ENCODE results near the gene GNPTAB. TPM values are rescaled to one million over a fixed set of nuclear protein-coding genes. Genes with fewer than 3 reads are reported as not detected.

The GNPTAB gene
- polyA plus RNA-seq, 2 of the 4 experiments (the other 2 are of a cell fraction): 20.3 to 29.3 TPM

DNA sequence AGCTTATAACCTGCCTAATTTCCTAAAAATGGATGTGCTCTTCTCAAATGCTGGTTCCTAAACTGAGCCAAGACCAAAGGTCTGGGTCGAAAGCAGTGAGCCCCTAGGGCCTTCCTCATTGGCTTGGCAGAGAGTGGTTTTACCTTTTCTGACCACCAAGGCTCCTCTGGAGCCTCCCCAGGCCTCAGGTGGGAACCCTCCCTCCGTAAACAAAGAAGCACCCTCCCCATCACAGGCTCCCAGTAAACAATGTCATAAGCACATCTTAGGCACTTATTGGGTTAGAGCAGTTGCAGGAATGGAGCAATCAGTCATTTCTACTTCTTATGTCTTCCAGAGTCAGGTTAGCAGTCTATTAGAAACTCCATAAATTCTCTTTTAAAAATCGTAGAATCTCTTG lies 127.3 kb downstream of the GNPTAB start:
- DNase-seq (ENCODE audit: low read depth in 1 of 2, low spot score in 1 of 2): no peak
- Histone ChIP-seq H3K27ac (no peak overlapping the region), H3K4me2 (no peak overlapping the region), H3K4me3 (no peak overlapping the region), H3K4me1 (peaks cover 16% of the 10 kb centered on the region), H3K9me3 (no peaks in the 10 kb centered on the region)
- ChIA-PET POLR2A (no interaction called here), CTCF (interaction anchor here (1.7 kb wide), 1 partner anchor 56 kb away, joined by 5 read pairs; no protein-coding TSS in a partner anchor)
- WGBS (ENCODE audit: missing lambda C conversion rate): 87% methylated on average over 3 of the region's 3 CpGs
- TF ChIP-seq, protein P1, sequence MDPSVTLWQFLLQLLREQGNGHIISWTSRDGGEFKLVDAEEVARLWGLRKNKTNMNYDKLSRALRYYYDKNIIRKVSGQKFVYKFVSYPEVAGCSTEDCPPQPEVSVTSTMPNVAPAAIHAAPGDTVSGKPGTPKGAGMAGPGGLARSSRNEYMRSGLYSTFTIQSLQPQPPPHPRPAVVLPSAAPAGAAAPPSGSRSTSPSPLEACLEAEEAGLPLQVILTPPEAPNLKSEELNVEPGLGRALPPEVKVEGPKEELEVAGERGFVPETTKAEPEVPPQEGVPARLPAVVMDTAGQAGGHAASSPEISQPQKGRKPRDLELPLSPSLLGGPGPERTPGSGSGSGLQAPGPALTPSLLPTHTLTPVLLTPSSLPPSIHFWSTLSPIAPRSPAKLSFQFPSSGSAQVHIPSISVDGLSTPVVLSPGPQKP (IDR thresholded peaks at IDR 0.05; ENCODE audit: low read depth, low read length): no peak
- TF ChIP-seq, protein P2, sequence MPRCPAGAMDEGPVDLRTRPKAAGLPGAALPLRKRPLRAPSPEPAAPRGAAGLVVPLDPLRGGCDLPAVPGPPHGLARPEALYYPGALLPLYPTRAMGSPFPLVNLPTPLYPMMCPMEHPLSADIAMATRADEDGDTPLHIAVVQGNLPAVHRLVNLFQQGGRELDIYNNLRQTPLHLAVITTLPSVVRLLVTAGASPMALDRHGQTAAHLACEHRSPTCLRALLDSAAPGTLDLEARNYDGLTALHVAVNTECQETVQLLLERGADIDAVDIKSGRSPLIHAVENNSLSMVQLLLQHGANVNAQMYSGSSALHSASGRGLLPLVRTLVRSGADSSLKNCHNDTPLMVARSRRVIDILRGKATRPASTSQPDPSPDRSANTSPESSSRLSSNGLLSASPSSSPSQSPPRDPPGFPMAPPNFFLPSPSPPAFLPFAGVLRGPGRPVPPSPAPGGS (IDR thresholded peaks at IDR 0.05): no peak
- no peak for TF ChIP-seq BHLHE40 (IDR thresholded peaks at IDR 0.05; ENCODE audit: low read depth, low read length)
- no peak for TF ChIP-seq CHD4 (IDR thresholded peaks at IDR 0.05; ENCODE audit: borderline replicate concordance)
- no peak for TF ChIP-seq RARB (CRISPR knock-in tag; IDR thresholded peaks at IDR 0.05)
- TF ChIP-seq MAZ (IDR thresholded peaks at IDR 0.05; ENCODE audit: borderline replicate concordance, low read depth, low read length): no peak
- TF ChIP-seq, protein P3, sequence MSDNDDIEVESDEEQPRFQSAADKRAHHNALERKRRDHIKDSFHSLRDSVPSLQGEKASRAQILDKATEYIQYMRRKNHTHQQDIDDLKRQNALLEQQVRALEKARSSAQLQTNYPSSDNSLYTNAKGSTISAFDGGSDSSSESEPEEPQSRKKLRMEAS (IDR thresholded peaks at IDR 0.05): no peak
- TF ChIP-seq SMC3 (IDR thresholded peaks at IDR 0.05): no peak
- TF ChIP-seq ZSCAN20 (CRISPR knock-in tag; IDR thresholded peaks at IDR 0.05): no peak
- TF ChIP-seq CEBPB (IDR thresholded peaks at IDR 0.05): no peak
- TF ChIP-seq POLR2A (IDR thresholded peaks at IDR 0.05; ENCODE audit: low read length): no peak
- TF ChIP-seq TFCP2L1 (CRISPR knock-in tag; IDR thresholded peaks at IDR 0.05): no peak
- no peak for TF ChIP-seq FOXS1 (CRISPR knock-in tag; IDR thresholded peaks at IDR 0.05)
- TF ChIP-seq POLR2AphosphoS2 (conservative IDR thresholded peaks at IDR 0.05; ENCODE audit: low read length): no peak
- TF ChIP-seq RCOR1 (IDR thresholded peaks at IDR 0.05; ENCODE audit: low read depth, low read length): no peak
- TF ChIP-seq SREBF2 (IDR thresholded peaks at IDR 0.05): no peak
- no peak for TF ChIP-seq MYC (IDR thresholded peaks at IDR 0.05; ENCODE audit: borderline replicate concordance, low read length)
- no peak for FAIRE-seq
- no peak for ATAC-seq

DNA sequence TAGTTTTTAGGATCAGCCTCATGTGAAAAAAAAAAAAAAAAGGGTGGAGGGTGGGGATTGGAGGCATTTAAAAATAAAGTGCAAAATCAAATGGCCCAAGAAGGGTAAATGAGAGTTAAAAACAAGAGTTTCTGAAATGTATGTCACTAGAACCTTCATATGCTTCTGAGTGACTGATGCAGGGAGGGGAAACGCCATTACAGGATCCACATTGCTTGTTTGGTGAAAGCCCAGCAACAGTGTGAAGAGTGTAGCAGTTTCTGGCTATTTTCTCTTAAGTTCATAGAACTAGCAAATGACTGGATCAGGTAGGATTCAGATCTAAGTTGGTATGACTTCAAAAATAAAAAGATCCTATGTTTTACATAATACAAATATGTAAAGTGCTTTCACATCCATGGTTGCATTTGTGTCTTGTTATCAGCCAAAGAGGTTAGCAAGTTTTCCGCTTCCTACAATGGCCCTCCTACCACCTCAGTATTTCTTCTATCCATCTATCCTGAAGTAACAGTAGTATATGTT lies 130.4 kb downstream of the GNPTAB start:
- H3K4me1 ChIP-seq: peaks cover 20% of the 10 kb centered on the region
- ChIA-PET CTCF (interaction anchor here (1.5 kb wide), 1 partner anchor 14 kb away, joined by 3 read pairs; no protein-coding TSS in a partner anchor), POLR2A (no interaction called here)
- no peak for ATAC-seq
- FAIRE-seq: no peak
- no peak for TF ChIP-seq MYC (IDR thresholded peaks at IDR 0.05; ENCODE audit: borderline replicate concordance, low read length)
- no peak for TF ChIP-seq HEYL (CRISPR knock-in tag; IDR thresholded peaks at IDR 0.05)
- TF ChIP-seq, protein P4, sequence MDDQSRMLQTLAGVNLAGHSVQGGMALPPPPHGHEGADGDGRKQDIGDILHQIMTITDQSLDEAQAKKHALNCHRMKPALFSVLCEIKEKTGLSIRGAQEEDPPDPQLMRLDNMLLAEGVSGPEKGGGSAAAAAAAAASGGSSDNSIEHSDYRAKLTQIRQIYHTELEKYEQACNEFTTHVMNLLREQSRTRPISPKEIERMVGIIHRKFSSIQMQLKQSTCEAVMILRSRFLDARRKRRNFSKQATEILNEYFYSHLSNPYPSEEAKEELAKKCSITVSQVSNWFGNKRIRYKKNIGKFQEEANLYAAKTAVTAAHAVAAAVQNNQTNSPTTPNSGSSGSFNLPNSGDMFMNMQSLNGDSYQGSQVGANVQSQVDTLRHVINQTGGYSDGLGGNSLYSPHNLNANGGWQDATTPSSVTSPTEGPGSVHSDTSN (IDR thresholded peaks at IDR 0.05): no peak
- TF ChIP-seq, protein P5, sequence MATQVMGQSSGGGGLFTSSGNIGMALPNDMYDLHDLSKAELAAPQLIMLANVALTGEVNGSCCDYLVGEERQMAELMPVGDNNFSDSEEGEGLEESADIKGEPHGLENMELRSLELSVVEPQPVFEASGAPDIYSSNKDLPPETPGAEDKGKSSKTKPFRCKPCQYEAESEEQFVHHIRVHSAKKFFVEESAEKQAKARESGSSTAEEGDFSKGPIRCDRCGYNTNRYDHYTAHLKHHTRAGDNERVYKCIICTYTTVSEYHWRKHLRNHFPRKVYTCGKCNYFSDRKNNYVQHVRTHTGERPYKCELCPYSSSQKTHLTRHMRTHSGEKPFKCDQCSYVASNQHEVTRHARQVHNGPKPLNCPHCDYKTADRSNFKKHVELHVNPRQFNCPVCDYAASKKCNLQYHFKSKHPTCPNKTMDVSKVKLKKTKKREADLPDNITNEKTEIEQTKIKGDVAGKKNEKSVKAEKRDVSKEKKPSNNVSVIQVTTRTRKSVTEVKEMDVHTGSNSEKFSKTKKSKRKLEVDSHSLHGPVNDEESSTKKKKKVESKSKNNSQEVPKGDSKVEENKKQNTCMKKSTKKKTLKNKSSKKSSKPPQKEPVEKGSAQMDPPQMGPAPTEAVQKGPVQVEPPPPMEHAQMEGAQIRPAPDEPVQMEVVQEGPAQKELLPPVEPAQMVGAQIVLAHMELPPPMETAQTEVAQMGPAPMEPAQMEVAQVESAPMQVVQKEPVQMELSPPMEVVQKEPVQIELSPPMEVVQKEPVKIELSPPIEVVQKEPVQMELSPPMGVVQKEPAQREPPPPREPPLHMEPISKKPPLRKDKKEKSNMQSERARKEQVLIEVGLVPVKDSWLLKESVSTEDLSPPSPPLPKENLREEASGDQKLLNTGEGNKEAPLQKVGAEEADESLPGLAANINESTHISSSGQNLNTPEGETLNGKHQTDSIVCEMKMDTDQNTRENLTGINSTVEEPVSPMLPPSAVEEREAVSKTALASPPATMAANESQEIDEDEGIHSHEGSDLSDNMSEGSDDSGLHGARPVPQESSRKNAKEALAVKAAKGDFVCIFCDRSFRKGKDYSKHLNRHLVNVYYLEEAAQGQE (IDR thresholded peaks at IDR 0.05): no peak
- no peak for TF ChIP-seq ZNF302 (CRISPR knock-in tag; IDR thresholded peaks at IDR 0.05)
- no peak for TF ChIP-seq NR3C1 (IDR thresholded peaks at IDR 0.05)
- no peak for TF ChIP-seq EHMT2 (IDR thresholded peaks at IDR 0.05; ENCODE audit: low read depth)
- TF ChIP-seq ZC3H11A (IDR thresholded peaks at IDR 0.05): no peak
- TF ChIP-seq, protein P1 (IDR thresholded peaks at IDR 0.05; ENCODE audit: low read depth, low read length): no peak
- TF ChIP-seq CBX2 (IDR thresholded peaks at IDR 0.05; ENCODE audit: borderline replicate concordance, low read depth): no peak
- no peak for TF ChIP-seq EHF (CRISPR knock-in tag; IDR thresholded peaks at IDR 0.05)
- no peak for TF ChIP-seq RNF2 (IDR thresholded peaks at IDR 0.05; ENCODE audit: borderline replicate concordance, low read depth)
- no peak for TF ChIP-seq FOSB (CRISPR knock-in tag; IDR thresholded peaks at IDR 0.05)
- TF ChIP-seq RFX5 (IDR thresholded peaks at IDR 0.05): no peak
- no peak for TF ChIP-seq ZSCAN20 (CRISPR knock-in tag; IDR thresholded peaks at IDR 0.05)
- TF ChIP-seq POLR2A (IDR thresholded peaks at IDR 0.05; ENCODE audit: low read length): no peak
- no peaks in the 10 kb centered on the region for H3K9me3 ChIP-seq
- WGBS (ENCODE audit: missing lambda C conversion rate): 94% methylated on average over 2 of the region's 2 CpGs
- no peak overlapping the region for H3K27ac ChIP-seq
- H3K4me3 ChIP-seq: no peak overlapping the region
- no peak for DNase-seq (ENCODE audit: low read depth in 1 of 2, low spot score in 1 of 2)
- no peak overlapping the region for H3K4me2 ChIP-seq

Data from A549 (cell line).